GM19193 (cell line): ENCODE results near the gene DCUN1D4.

ENCODE experiments used
- POLR2A ChIP-seq: IDR thresholded peaks from 4 replicates; pipeline ENCODE4 v1.6.1; 2011; ENCODE audit not compliant: insufficient read depth, insufficient read length; ENCODE audit errors: extremely low read depth

DCUN1D4 gene

GRCh38 chr4:51965862-51966261 lies 122.9 kb downstream of the DCUN1D4 start:
- TF ChIP-seq POLR2A: no peak
